ENCODE measurements around the gene KIF26B. TPM values are rescaled to one million over a fixed set of nuclear protein-coding genes. Genes with fewer than 3 reads are reported as not detected.

KIF26B gene
- total RNA-seq, 5 donors from 2014 or later (not counting 1 experiment from before 2014, with no cell fraction given), result 0.03 to 0.06 (median 0.05) TPM; not detected in 2

DNA sequence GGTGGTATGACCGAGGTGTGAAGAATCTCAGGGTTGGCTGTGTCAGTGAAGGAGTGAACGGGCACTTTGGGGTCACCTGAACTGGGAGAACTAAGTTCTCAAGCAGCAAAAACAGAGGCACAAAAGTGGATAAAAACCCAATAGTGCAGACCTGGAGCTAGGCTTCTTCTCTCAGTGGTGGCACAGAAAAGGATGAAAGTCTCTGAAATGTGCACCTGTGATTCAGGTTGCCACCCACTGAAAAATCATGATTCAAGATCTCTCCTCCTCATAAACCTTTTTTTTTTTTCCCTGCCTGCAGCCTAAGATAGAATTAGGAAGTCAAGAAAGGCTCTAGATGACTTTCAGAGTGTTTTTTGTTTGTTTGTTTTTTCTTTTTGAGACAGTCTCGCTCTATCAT is 304.8 kb downstream of the KIF26B start:
- Histone ChIP-seq H3K9me3 (no peaks in the 10 kb centered on the region), H3K36me3 (ENCODE audit: control insufficient read depth in 2 of 2, extremely low read depth in 1 of 2, insufficient read depth in 1 of 2, low read length in 1 of 2) (no peaks in the 10 kb centered on the region), H3K27ac (ENCODE audit: low read length) (no peak overlapping the region), H3K27me3 (replicated peaks in 1 of 2; ENCODE audit: control insufficient read depth in 2 of 2, extremely low read depth in 1 of 2, insufficient read depth in 2 of 2, low read length in 1 of 2) (peaks cover 0 to 9% of the 10 kb centered on the region in 2 experiments), H3K4me1 (ENCODE audit: control insufficient read depth in 1 of 2, extremely low read depth in 1 of 2, insufficient read depth in 2 of 2, low read length in 2 of 2) (no peaks in the 10 kb centered on the region), H3K4me3 (ENCODE audit: control insufficient read depth in 1 of 2, extremely low read depth in 1 of 2, low read length in 1 of 2) (no peak overlapping the region)
- 76% methylated on average over 2 of the region's 3 CpGs for WGBS (ENCODE audit: insufficient coverage)
- ATAC-seq (replicated peaks in 1 of 4), result no peak
- Mint-ChIP-seq H3K4me3 (no peak overlapping the region), H3K27me3 (peaks cover 2 to 3% of the 10 kb centered on the region in 2 donors), H3K27ac (no peak overlapping the region), H3K9me3 (peaks cover 0 to 7% (median 0%) of the 10 kb centered on the region in 3 donors), H3K4me1 (no peaks in the 10 kb centered on the region), H3K36me3 (no peaks in the 10 kb centered on the region)
- CTCF ChIA-PET, result no interaction called here
- no peak for DNase-seq
- POLR2A ChIA-PET, result no interaction called here

GRCh38 chr1:245461681-245462080 is 306.9 kb downstream of the KIF26B start:
- ATAC-seq (replicated peaks in 1 of 4), result no peak
- Mint-ChIP-seq H3K4me3 (no peak overlapping the region), H3K4me1 (no peaks in the 10 kb centered on the region), H3K27me3 (peaks cover 2 to 3% of the 10 kb centered on the region in 2 donors), H3K36me3 (no peaks in the 10 kb centered on the region), H3K27ac (no peak overlapping the region), H3K9me3 (peaks cover 0 to 7% (median 0%) of the 10 kb centered on the region in 3 donors)
- Histone ChIP-seq H3K4me1 (ENCODE audit: control insufficient read depth in 1 of 2, extremely low read depth in 1 of 2, insufficient read depth in 2 of 2, low read length in 2 of 2) (no peaks in the 10 kb centered on the region), H3K9me3 (no peaks in the 10 kb centered on the region), H3K27ac (ENCODE audit: low read length) (no peak overlapping the region), H3K4me3 (ENCODE audit: control insufficient read depth in 1 of 2, extremely low read depth in 1 of 2, low read length in 1 of 2) (no peak overlapping the region), H3K36me3 (ENCODE audit: control insufficient read depth in 2 of 2, extremely low read depth in 1 of 2, insufficient read depth in 1 of 2, low read length in 1 of 2) (no peaks in the 10 kb centered on the region), H3K27me3 (replicated peaks in 1 of 2; ENCODE audit: control insufficient read depth in 2 of 2, extremely low read depth in 1 of 2, insufficient read depth in 2 of 2, low read length in 1 of 2) (peaks cover 0 to 9% of the 10 kb centered on the region in 2 experiments)
- 85% methylated on average over 5 of the region's 5 CpGs for WGBS (ENCODE audit: insufficient coverage)
- CTCF ChIA-PET, result no interaction called here
- no peak for DNase-seq
- POLR2A ChIA-PET, result no interaction called here

DNA sequence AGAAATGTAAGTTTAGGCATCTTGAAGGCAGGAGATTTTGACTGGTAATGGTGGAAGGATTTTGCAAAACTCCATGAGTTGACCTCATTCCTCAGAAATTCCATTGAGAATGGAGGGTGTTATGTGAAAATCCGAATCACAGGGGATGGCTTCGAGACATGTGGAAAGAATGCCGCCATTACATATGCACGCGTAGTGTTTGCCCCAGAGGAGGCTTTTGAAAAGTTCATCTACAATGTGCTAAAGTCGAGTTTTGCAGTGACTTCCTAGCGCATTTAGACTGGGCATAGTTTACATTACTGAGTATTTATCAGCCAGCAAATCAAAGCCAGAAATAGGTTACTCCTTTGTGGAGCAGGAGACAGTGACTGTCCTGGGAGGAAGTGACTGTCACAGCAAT is 307.4 kb downstream of the KIF26B start:
- peaks cover 2 to 3% of the 10 kb centered on the region in 2 donors for H3K27me3 Mint-ChIP-seq
- no peak for ATAC-seq (replicated peaks in 1 of 4)
- Histone ChIP-seq H3K27me3 (replicated peaks in 1 of 2; ENCODE audit: control insufficient read depth in 2 of 2, extremely low read depth in 1 of 2, insufficient read depth in 2 of 2, low read length in 1 of 2) (peaks cover 0 to 9% of the 10 kb centered on the region in 2 experiments), H3K27ac (ENCODE audit: low read length) (no peak overlapping the region), H3K9me3 (no peaks in the 10 kb centered on the region), H3K4me3 (ENCODE audit: control insufficient read depth in 1 of 2, extremely low read depth in 1 of 2, low read length in 1 of 2) (no peak overlapping the region), H3K4me1 (ENCODE audit: control insufficient read depth in 1 of 2, extremely low read depth in 1 of 2, insufficient read depth in 2 of 2, low read length in 2 of 2) (no peaks in the 10 kb centered on the region), H3K36me3 (ENCODE audit: control insufficient read depth in 2 of 2, extremely low read depth in 1 of 2, insufficient read depth in 1 of 2, low read length in 1 of 2) (no peaks in the 10 kb centered on the region)
- DNase-seq, result no peak
- H3K27ac Mint-ChIP-seq, result no peak overlapping the region
- no peaks in the 10 kb centered on the region for H3K36me3 Mint-ChIP-seq
- POLR2A ChIA-PET, result no interaction called here
- no peak overlapping the region for H3K4me3 Mint-ChIP-seq
- CTCF ChIA-PET, result no interaction called here
- WGBS (ENCODE audit: insufficient coverage), result 80% methylated on average over 1 of the region's 7 CpGs
- H3K9me3 Mint-ChIP-seq, result peaks cover 0 to 7% (median 0%) of the 10 kb centered on the region in 3 donors
- H3K4me1 Mint-ChIP-seq, result no peaks in the 10 kb centered on the region

DNA sequence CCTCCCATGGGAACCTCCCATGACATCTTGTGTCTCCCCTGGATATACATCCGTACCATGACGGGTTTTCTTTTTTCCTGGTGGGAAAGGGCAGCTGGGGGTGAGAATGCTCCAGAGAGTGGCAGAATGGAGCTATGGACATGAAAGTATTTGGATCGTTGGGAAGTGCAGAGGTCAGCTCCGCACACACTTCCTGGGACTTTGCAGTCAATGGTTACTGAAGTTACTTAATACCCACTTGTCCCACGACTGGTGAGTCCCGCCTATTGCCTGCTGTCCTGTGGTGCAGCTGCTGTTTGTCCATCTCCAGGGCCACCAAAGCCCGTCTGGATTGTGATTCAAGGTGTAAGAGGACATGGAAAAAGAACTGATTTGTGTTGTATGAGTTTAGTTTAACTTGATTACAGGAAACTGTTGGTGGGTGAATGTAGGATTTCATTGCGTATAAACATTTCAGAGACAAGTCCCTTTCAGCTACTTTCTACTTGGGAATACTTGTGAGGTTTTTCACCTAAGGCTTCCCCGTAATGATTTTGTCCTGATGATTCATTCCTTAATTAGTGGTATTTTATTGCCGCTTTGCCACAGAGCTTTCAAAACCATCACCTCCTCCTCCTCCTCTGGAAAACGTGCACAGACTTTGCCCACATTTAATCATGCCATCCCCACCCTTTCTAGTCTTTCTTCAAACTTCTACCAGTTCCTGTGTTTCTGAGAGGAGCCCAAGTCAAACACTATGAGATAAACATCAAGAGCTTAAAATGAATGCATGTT is 308.8 kb downstream of the KIF26B start:
- no peaks in the 10 kb centered on the region for H3K9me3 ChIP-seq
- DNase-seq (no peak), ATAC-seq (replicated peaks in 1 of 4) (no peak)
- ChIA-PET POLR2A (interaction anchor here in 1 of 2 donors (0.6 kb wide), 1 partner anchor 21 kb away, joined by 5 read pairs; no protein-coding TSS in a partner anchor), CTCF (no interaction called here)
- no peak overlapping the region for H3K27ac ChIP-seq (ENCODE audit: low read length)
- Mint-ChIP-seq H3K36me3 (no peaks in the 10 kb centered on the region), H3K4me3 (no peak overlapping the region), H3K9me3 (peaks cover 0 to 7% (median 0%) of the 10 kb centered on the region in 3 donors), H3K4me1 (no peaks in the 10 kb centered on the region), H3K27ac (no peak overlapping the region), H3K27me3 (peaks cover 0 to 3% of the 10 kb centered on the region in 2 donors)
- no peaks in the 10 kb centered on the region for H3K36me3 ChIP-seq (ENCODE audit: control insufficient read depth in 2 of 2, extremely low read depth in 1 of 2, insufficient read depth in 1 of 2, low read length in 1 of 2)
- 67% methylated on average over 5 of the region's 11 CpGs for WGBS (ENCODE audit: insufficient coverage)
- peaks cover 0 to 9% of the 10 kb centered on the region in 2 experiments for H3K27me3 ChIP-seq (replicated peaks in 1 of 2; ENCODE audit: control insufficient read depth in 2 of 2, extremely low read depth in 1 of 2, insufficient read depth in 2 of 2, low read length in 1 of 2)
- H3K4me3 ChIP-seq (ENCODE audit: control insufficient read depth in 1 of 2, extremely low read depth in 1 of 2, low read length in 1 of 2), result no peak overlapping the region
- no peaks in the 10 kb centered on the region for H3K4me1 ChIP-seq (ENCODE audit: control insufficient read depth in 1 of 2, extremely low read depth in 1 of 2, insufficient read depth in 2 of 2, low read length in 2 of 2)

- Mint-ChIP-seq H3K4me3 (no peak overlapping the region), H3K4me1 (no peaks in the 10 kb centered on the region)
- no peak for ATAC-seq (replicated peaks in 1 of 4)
Measured at GRCh38 chr1:245464290-245464689, 309.5 kb downstream of the KIF26B start.

DNA sequence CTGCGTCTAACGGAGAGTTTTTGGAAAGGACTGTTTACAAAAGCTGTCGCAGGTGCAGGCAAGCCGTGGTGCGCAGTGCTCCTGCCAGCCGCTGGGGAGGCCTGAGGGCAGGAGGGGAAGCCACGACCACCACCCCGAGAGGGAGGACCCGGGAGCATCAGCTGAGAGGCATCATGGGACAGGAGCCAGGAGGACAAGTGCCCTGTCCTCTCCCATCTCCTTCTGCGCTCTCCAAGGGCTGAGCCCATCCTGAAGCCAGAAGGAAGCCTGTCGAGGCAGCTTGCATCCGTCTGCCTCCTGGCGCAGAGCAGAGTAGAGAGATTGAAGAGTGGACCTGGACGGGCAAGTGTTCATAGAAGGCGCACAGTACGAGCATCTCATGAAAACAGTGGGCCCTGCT is 310.9 kb downstream of the KIF26B start:
- Mint-ChIP-seq H3K4me1 (no peaks in the 10 kb centered on the region), H3K4me3 (no peak overlapping the region), H3K36me3 (no peaks in the 10 kb centered on the region), H3K27me3 (no peaks in the 10 kb centered on the region), H3K9me3 (peaks cover 0 to 7% (median 0%) of the 10 kb centered on the region in 3 donors), H3K27ac (no peak overlapping the region)
- no peak overlapping the region for H3K27ac ChIP-seq (ENCODE audit: low read length)
- H3K36me3 ChIP-seq (ENCODE audit: control insufficient read depth in 2 of 2, extremely low read depth in 1 of 2, insufficient read depth in 1 of 2, low read length in 1 of 2), result no peaks in the 10 kb centered on the region
- ATAC-seq (replicated peaks in 1 of 4), result no peak
- no peaks in the 10 kb centered on the region for H3K9me3 ChIP-seq
- ChIA-PET POLR2A (no interaction called here), CTCF (no interaction called here)
- 80% methylated on average over 15 of the region's 16 CpGs for WGBS (ENCODE audit: insufficient coverage)
- no peak overlapping the region for H3K4me3 ChIP-seq (ENCODE audit: control insufficient read depth in 1 of 2, extremely low read depth in 1 of 2, low read length in 1 of 2)
- DNase-seq, result no peak
- peaks cover 0 to 9% of the 10 kb centered on the region in 2 experiments for H3K27me3 ChIP-seq (replicated peaks in 1 of 2; ENCODE audit: control insufficient read depth in 2 of 2, extremely low read depth in 1 of 2, insufficient read depth in 2 of 2, low read length in 1 of 2)
- H3K4me1 ChIP-seq (ENCODE audit: control insufficient read depth in 1 of 2, extremely low read depth in 1 of 2, insufficient read depth in 2 of 2, low read length in 2 of 2), result no peaks in the 10 kb centered on the region

More at GRCh38 chr1:245464290-245464689, 309.5 kb downstream of the KIF26B start:
- Histone ChIP-seq H3K9me3 (no peaks in the 10 kb centered on the region), H3K4me1 (ENCODE audit: control insufficient read depth in 1 of 2, extremely low read depth in 1 of 2, insufficient read depth in 2 of 2, low read length in 2 of 2) (no peaks in the 10 kb centered on the region), H3K27me3 (replicated peaks in 1 of 2; ENCODE audit: control insufficient read depth in 2 of 2, extremely low read depth in 1 of 2, insufficient read depth in 2 of 2, low read length in 1 of 2) (peaks cover 0 to 9% of the 10 kb centered on the region in 2 experiments), H3K27ac (ENCODE audit: low read length) (no peak overlapping the region), H3K36me3 (ENCODE audit: control insufficient read depth in 2 of 2, extremely low read depth in 1 of 2, insufficient read depth in 1 of 2, low read length in 1 of 2) (no peaks in the 10 kb centered on the region), H3K4me3 (ENCODE audit: control insufficient read depth in 1 of 2, extremely low read depth in 1 of 2, low read length in 1 of 2) (no peak overlapping the region)
- ChIA-PET POLR2A (no interaction called here), CTCF (no interaction called here)
- H3K27me3 Mint-ChIP-seq, result peaks cover 0 to 2% of the 10 kb centered on the region in 2 donors
- no peak for DNase-seq
- no peak overlapping the region for H3K27ac Mint-ChIP-seq
- H3K36me3 Mint-ChIP-seq, result no peaks in the 10 kb centered on the region
- WGBS (ENCODE audit: insufficient coverage), result 82% methylated on average over 15 of the region's 15 CpGs
- peaks cover 0 to 7% (median 0%) of the 10 kb centered on the region in 3 donors for H3K9me3 Mint-ChIP-seq
